Kidney glomerular epithelial cell (primary cell): ENCODE results near the gene BTBD17.

Experiments
- DNase-seq: peaks from one replicate; lab custom pipeline; 2025; lab: John Stamatoyannopoulos, UW

The BTBD17 gene

GRCh38 chr17:74387365-74388218 lies 25.9 kb upstream of the BTBD17 start:
- DNase-seq, result no peak

- no peak for DNase-seq
Observed at GRCh38 chr17:74386386-74386785, 24.7 kb upstream of the BTBD17 start.

GRCh38 chr17:74385201-74385600 lies 23.5 kb upstream of the BTBD17 start:
- DNase-seq, result no peak

GRCh38 chr17:74383141-74383540 lies 21.5 kb upstream of the BTBD17 start:
- no peak for DNase-seq

GRCh38 chr17:74380959-74381808 lies 19.5 kb upstream of the BTBD17 start:
- no peak for DNase-seq

GRCh38 chr17:74380086-74380958 lies 18.7 kb upstream of the BTBD17 start:
- DNase-seq, result no peak

GRCh38 chr17:74379495-74380085 lies 17.9 kb upstream of the BTBD17 start:
- DNase-seq, result peak; percentile 80

- no peak for DNase-seq
Observed at GRCh38 chr17:74374858-74375257, 13.2 kb upstream of the BTBD17 start.

GRCh38 chr17:74373838-74374606 lies 12.4 kb upstream of the BTBD17 start:
- DNase-seq, result no peak

GRCh38 chr17:74372426-74372825 lies 10.8 kb upstream of the BTBD17 start:
- DNase-seq, result no peak

- DNase-seq, result no peak
Observed at GRCh38 chr17:74371653-74372147, 10.0 kb upstream of the BTBD17 start.

- DNase-seq, result no peak
Observed at GRCh38 chr17:74369665-74370490, 8.2 kb upstream of the BTBD17 start.

GRCh38 chr17:74369221-74369620 lies 7.6 kb upstream of the BTBD17 start:
- no peak for DNase-seq

GRCh38 chr17:74368341-74369081 lies 6.8 kb upstream of the BTBD17 start:
- DNase-seq, result peak; percentile 29

GRCh38 chr17:74367206-74367605 lies 5.5 kb upstream of the BTBD17 start, which contains the start of gene GPR142:
TSS of gene GPR142 (plus strand) at chr17:74367506. CDS start at chr17:74369541, 2,035 bp downstream.
- no peak for DNase-seq

GRCh38 chr17:74362810-74363498 lies 1.3 kb upstream of the BTBD17 start:
- DNase-seq, result no peak

- no peak for DNase-seq
Observed at GRCh38 chr17:74362069-74362405, 369 bp upstream of the BTBD17 start.

- no peak for DNase-seq
Observed at GRCh38 chr17:74360899-74361229, 804 bp downstream of the BTBD17 start.

- no peak for DNase-seq
Observed at GRCh38 chr17:74359916-74360315, 1.8 kb downstream of the BTBD17 start.
